HepG2 (cell line): ENCODE measurements around the gene POLE.

ENCODE experiments used
- EP300 ChIP-seq, 3 experiments: sonication (generic) in 1 of 3; formaldehyde crosslinking in 1 of 3; IDR thresholded peaks; 2 replicates each; pipeline versions ENCODE4 v1.5.1 to v1.6.1; 2011 to 2020; ENCODE audit warnings: low read depth in 2 of 3, low read length in 2 of 3, borderline replicate concordance in 1 of 3, improper control_type of control experiment in 1 of 3, mild to moderate bottlenecking in 1 of 3, missing genetic modification reagents in 1 of 3, moderate library complexity in 1 of 3
- ZFX ChIP-seq: sonication (generic); formaldehyde crosslinking; IDR thresholded peaks from 2 replicates; pipeline ENCODE4 v1.4.0; 2020; ENCODE audit warnings: mild to moderate bottlenecking, low read depth, missing genetic modification reagents, moderate library complexity
- TF ChIP-seq, protein P1 (sequence below): sonication (generic); formaldehyde crosslinking; IDR thresholded peaks from 2 replicates; pipeline ENCODE4 v1.5.0; 2020; ENCODE audit warnings: mild to moderate bottlenecking, missing genetic modification reagents, moderate library complexity

DNA sequence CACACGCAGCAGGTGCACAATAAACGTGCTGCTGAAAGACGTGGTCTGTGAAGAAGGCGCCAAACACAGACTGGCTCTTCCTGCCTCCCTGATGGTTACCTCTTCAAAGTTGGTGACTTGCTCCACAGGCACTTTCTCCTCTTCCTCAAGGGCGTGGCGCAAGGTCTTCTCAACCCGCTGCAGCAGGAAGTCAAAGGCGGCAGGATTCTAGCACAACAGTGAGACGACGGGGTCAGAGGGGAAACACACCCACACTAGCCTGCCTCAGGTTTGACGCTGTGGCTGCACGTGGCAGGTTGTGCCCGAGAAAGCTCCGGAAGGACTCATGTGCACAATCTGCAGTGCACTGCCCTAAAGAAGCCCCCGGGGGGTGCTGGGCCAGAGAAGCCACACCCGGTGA is 15.0 kb downstream of the POLE start:
- TF ChIP-seq ZFX (CRISPR knock-in tag) (no peak), EP300 (IDR thresholded peaks at IDR 0.05; ENCODE audit: low read depth in 2 of 2, low read length in 2 of 2) (no peak), EP300 (CRISPR knock-in tag; IDR thresholded peaks at IDR 0.05; ENCODE audit: borderline replicate concordance) (no peak)
- TF ChIP-seq, protein P1, sequence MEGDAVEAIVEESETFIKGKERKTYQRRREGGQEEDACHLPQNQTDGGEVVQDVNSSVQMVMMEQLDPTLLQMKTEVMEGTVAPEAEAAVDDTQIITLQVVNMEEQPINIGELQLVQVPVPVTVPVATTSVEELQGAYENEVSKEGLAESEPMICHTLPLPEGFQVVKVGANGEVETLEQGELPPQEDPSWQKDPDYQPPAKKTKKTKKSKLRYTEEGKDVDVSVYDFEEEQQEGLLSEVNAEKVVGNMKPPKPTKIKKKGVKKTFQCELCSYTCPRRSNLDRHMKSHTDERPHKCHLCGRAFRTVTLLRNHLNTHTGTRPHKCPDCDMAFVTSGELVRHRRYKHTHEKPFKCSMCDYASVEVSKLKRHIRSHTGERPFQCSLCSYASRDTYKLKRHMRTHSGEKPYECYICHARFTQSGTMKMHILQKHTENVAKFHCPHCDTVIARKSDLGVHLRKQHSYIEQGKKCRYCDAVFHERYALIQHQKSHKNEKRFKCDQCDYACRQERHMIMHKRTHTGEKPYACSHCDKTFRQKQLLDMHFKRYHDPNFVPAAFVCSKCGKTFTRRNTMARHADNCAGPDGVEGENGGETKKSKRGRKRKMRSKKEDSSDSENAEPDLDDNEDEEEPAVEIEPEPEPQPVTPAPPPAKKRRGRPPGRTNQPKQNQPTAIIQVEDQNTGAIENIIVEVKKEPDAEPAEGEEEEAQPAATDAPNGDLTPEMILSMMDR (CRISPR knock-in tag), result no peak
